H1 (cell line): ENCODE results near the gene GTF2H3. TPM values are rescaled to one million over a fixed set of nuclear protein-coding genes. Genes with fewer than 3 reads are reported as not detected.

Source experiments
- CHD7 ChIP-seq: fragments of 300-600 bp; sonication (generic); IDR thresholded peaks from 2 replicates; pipeline ENCODE4 v1.7.1; 2012; ENCODE audit warnings: low read length, moderate library complexity, mild to moderate bottlenecking, inconsistent platforms; ENCODE audit not compliant: insufficient replicate concordance
- polyA plus RNA-seq, 7 experiments: library from polyadenylated mRNA; depleted of rRNA in 3 of 7; stranded (reverse) in 5 of 7; unstranded in 2 of 7; fragments of >200 nt in 5 of 7; fragments of 200-250 nt in 2 of 7; gene quantifications; 1 replicate in 5 of 7; 2 replicates in 1 of 7; 4 replicates in 1 of 7; pipeline versions ENCODE4 v1.2.1 to v1.2.3, GENCODE V29; 2011 to 2013; ENCODE audit warnings: missing spikeins in 2 of 7, mixed read lengths in 2 of 7
- total RNA-seq: library from RNA; stranded (reverse); fragmentation: NEBNext Ultra II Directional; extraction: Animal tissue kit (Norgen Biotek cat#: 25700); gene quantifications from 2 replicates; pipeline ENCODE4 v1.2.1, GENCODE V29; 2021

GTF2H3 gene
- total and polyA plus RNA-seq, 2 of the 8 experiments (the other 6 are each of a cell fraction or from before 2014, with no cell fraction given): 21.0 to 32.1 TPM

GRCh38 chr12:123648401-123648800 lies 14.8 kb downstream of the GTF2H3 start (continued):
- no peak for TF ChIP-seq CHD7
